ENCODE data around the gene WDR20.
"Not testable (repeated sequence)": the region's sequence is repeated elsewhere in the genome, so short reads cannot be mapped to it uniquely, and the experiment has no call there.

WDR20 gene

GRCh38 chr14:102134021-102134420, 5.7 kb upstream of the WDR20 start:
- DNase-seq: not testable (repeated sequence)

DNA sequence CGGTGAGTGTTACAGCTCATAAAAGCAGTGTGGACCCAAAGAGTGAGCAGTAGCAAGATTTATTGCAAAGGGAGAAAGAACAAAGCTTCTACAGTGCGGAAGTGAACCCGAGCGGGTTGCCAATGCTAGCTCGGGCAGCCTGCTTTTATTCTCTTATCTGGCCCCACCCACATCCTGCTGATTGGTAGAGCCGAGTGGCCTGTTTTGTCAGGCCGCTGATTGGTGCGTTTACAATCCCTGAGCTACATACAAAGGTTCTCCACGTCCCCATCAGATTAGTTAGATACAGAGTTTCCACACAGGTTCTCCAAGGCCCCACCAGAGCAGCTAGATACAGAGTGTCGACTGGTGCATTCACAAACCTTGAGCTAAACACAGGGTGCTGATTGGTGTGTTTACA, 5.0 kb upstream of the WDR20 start:
- not testable (repeated sequence) for DNase-seq

DNA sequence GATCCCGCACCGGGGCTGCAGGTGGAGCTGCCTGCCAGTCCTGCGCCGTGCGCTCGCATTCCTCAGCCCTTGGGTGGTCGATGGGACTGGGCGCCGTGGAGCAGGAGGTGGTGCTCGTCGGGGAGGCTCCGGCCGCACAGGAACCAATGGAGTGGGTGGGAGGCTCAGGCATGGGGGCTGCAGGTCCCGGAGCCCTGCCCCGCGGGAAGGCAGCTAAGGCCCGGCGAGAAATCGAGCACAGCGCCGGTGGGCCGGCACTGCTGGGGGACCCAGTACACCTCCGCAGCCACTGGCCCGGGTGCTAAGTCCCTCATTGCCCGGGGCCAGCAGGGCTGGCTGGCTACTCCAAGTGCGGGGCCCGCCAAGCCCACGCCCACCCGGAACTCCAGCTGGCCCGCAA, 4.2 kb upstream of the WDR20 start:
- not testable (repeated sequence) for DNase-seq

DNA sequence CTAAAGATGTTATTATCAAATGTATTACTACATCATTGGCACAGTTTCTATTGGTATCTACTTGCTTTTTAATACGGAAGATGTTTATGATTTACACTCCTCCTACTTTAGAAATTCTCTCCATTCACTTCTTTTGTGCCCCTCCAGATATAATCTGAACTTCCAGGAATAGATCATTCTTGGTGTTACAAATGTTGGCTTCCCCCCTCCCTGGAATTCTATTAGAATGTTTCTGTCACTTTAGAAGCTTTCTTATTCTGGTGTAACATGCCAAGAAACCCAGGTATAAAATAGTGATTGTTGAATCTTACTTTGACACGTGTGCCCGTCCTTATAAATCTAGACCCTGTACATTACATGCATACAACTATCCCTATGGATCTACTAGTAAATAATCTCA, 1.2 kb upstream of the WDR20 start:
- DNase-seq: no peak

DNA sequence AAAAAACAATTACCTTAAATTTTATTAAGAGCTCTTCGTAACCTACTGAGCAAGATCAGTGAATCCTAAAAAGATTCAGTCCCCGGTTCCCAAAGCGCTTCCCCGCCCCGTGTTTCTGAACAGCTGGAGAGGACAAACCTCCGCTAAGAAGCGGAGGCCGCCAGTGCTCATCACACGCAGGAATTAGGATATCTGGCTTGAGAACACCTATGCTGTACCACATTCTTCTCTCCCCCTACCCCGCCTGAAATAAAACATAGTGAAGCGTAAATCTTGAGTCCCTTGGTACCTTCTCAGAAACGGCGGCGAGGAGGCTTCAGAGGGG, 774 bp upstream of the WDR20 start:
- DNase-seq: no peak

- DNase-seq: peak; percentile 44
These were observed 491 bp downstream of the WDR20 start for GRCh38 chr14:102140027-102140749.

DNA sequence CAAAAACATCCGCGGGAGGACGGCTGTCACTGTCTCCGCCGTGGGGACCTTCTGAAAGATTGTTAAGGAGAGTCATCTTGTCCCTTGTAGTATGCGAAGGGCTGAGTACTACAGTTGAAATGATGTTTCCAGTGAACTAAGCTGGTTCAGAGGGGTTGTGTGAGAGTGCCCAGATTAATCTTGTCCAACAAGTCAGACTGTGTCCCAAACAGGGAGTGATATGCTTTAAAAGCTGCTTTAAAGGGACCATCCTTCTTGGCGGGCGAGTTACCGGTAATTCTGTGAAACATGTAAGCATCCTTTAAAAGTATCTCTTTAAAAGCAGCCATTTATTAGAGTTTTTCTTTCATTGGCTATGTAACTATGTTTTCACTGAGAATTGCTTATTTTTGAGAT, 1.1 kb downstream of the WDR20 start:
- DNase-seq: no peak

DNA sequence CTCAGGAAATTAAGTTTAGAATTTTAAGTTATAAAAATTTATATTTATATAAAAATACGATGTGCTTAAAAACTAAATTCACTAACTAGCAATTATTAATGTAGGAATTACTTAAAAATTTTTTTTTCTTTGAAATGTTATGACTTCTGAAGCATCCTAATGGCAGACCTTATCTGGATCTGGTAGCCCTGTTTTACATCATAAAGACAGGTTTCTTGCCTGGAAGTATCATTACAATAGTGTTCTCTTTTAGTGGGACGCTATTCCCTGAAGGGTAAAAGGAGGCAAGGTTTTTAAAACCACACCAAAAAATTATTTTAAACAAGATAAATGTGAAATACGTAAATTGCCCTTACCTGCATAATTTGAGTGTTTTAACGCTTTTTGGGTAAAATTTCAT, 2.1 kb downstream of the WDR20 start:
- DNase-seq: no peak

- DNase-seq: no peak
These were observed 5.2 kb downstream of the WDR20 start for GRCh38 chr14:102144914-102145313.

GRCh38 chr14:102145395-102145794, 5.7 kb downstream of the WDR20 start:
- no peak for DNase-seq

DNA sequence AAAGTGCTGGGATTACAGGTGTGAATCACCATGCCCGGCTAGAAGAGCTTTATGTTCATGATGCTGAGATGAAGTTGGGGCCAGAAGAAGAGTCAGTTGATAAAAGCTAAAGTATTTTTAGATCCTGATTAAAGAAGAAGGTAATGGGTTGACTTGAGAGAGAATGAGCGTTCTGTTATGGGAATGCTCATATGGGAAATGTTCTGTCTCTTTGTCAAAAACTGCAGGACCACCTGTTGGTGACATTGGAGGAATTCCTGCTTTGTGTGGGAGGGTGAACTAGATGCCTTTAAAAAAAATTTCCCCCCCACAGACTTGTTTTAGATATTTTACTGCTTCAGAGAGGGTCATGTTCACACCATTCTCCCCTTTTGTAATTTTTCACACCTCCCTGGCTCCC, 6.7 kb downstream of the WDR20 start:
- DNase-seq: no peak

DNA sequence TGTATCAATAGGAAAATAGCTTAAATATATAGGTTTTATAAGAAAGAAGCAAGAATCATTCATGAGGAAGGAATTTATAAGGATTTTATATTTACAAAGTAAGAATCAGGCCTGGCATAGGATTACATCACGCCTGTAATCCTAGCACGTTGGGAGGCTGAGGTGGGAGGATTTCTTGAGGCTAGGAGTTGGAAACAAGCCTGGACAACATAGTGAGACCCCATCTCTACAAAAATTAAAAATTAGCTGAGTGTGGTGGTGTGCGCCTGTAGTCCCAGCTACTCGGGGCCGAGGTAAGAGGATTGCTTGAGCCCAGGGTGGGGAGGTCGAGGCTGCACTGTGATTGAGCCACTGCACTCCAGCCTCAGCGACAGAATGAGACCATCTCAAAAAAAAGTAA, 10.4 kb downstream of the WDR20 start:
- DNase-seq: no peak

- DNase-seq: no peak
These were observed 11.0 kb downstream of the WDR20 start for GRCh38 chr14:102150744-102151143.

DNA sequence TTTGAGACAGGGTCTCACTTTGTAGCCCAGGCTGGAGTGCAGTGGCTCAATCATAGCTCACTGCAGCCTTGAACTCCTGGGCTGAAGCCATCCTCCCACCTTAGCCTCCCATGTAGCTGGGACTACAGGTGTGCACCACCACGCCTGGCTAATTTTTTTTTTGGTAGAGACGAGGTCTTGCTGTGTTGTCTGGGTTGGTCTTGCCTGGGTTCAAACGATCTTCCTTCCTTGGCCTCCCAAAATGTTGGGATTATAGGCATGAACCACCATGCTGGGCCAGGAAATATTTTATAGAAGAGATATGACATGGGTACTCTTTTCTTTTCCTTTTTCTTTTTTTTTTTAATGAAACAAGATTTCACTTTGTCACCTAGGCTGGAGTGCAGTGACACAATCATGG, 11.7 kb downstream of the WDR20 start:
- not testable (repeated sequence) for DNase-seq

GRCh38 chr14:102154121-102154520, 14.4 kb downstream of the WDR20 start:
- no peak for DNase-seq

DNA sequence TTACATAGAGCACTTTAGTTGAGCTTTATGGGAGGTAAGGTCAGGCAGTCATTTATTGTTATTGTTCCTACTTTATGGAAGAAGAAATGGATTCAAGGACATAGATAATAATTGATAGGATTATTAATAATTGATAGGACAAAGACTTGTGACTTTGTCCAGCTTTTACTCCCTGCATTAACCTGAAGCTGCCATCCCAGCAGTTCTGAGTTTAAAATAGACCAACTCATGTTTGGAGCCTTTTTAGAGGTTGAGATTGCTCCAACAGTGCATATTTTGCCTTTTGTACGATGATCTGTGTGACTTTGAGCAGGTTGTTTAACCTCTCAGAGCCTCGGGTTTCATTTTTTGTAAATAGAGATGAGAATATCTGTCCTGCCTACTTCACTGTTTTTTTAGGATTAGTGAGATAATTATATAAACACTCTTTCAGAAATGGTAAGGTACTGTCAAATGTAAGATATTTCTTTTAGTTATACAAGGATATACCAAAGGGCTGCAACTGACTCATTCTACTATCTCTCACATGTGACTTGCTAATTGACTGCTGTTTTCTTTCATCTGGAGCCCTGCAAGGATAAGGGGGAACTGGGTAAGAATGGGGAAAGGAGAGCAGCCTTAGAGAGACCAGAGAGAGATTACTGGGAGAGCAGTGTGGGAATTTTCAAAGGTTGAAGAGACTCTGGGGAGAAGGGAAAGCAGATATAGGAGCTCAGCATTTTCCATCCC, 15.3 kb downstream of the WDR20 start:
- DNase-seq: no peak

DNA sequence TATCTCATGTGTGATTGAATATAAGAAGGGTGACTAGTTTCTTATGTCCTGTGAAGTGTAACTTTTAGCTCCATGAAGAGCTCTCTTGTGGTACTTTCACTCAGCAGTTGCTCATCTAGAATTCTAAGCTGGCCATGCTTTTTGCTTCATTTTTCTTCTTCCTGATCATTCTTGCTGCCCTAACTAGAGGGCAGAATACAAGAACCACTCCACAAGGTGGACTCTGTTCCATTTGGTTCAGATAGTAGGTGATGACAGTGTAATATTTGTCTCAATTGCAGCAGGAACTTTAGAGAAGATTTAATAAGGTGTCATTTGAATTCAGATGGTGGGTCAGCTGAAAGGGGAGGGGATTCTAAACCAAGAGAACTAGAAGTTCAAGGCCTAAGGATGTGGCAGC, 17.6 kb downstream of the WDR20 start:
- DNase-seq: no peak

GRCh38 chr14:102158797-102159196, 19.1 kb downstream of the WDR20 start:
- no peak for DNase-seq

- DNase-seq: no peak
These were observed 20.1 kb downstream of the WDR20 start for GRCh38 chr14:102159841-102160240.

DNA sequence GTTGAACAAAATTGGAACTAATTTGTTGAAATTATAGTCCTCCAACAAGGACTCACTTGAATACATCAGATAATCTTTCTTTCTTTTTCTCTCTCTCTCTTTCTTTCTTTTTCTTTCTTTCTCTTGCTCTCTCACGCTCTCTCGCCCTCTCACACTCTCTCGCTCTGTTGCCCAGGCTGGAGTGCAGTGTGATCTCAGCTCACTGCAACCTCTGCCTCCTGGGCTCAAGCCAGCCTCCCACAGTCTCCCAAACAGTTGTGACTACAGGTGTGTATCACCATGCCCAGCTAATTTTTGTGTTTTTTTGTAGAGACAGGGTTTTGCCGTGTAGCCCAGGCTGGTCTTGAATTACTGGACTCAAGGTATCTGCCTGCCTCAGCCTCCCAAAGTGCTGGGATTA, 22.8 kb downstream of the WDR20 start:
- no peak for DNase-seq

- DNase-seq: no peak
These were observed 24.5 kb downstream of the WDR20 start for GRCh38 chr14:102164241-102164641.

DNA sequence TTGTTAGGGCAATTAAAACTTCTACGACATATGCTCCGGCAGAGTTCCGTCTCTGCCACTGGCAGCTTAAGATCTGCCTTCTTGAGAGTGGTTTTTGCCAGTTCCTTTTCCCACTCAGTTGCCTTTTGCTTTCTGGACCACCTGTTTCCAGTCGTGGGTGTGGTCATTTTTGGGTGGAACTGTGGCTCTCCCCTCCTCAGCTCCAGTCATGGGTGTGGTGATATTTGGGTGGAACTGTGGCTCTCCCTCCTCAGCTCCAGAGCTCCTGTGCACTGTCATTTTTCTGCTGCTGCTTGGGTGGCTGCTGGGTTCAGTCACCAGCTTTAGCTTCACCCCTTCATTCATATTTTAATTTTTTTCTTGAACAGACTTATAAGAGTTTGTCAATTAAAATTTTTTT, 25.3 kb downstream of the WDR20 start:
- DNase-seq: no peak

DNA sequence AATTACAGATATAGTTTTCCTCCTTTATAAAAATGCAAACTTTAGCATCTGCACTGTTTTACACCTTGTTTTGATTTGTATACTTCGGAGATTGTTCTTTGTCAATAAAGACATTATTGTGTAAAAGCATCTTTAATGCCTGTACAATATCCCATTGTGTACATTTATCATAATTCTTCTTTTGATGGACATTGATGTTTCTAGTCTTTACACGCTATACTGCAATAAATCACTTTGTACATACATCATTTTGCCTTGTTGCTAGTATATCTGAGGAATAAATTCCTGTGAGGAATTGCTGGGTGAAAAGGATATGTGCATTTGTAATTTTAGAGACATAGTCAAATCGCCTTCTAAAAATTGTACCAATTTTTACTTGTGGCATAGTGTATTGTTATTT, 30.4 kb downstream of the WDR20 start:
- DNase-seq: no peak

DNA sequence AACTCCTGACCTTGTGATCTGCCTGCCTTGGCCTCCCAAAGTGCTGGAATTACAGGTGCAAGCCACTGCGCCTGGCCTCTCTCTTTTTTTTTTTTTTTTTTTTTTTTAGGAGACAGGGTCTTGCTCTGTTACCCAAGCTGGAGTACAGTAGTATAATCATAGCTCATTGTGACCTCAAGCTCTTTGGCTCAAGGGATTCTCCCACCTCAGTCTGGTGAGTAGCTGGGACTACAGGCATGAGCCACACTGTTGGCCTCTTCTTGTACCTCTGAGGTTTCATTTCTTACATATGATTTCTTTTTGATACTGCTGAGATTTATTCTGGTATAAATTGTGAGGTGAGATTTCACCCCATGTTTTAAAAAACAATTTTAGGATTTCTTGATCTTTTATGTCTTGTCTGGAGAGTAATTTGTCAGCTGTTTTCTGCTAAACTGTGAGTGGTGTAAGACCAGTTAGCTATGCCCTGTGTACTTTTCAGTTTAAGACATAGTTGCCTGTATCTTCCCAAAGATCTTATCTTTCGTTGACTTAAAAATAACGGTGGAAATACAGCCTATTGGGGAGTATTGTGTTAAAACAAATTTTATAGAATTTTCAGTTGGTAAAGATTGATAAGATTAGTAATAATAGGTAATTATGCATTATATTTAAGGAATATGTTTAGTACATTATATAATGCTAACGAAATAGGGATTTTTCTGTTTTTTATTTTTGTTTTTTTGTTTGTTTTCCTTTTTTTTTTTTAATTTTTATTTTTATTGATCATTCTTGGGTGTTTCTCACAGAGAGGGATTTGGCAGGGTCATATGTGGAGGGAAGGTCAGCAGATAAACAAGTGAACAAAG, 31.7 kb downstream of the WDR20 start:
- DNase-seq: no peak

Measured in activated CD4-positive, CD25-positive, alpha-beta regulatory T cell treated with anti-CD3 and anti-CD28 coated beads, Interleukin-2, amount 50 U/mL, for 72 hours (primary cell).